DOHH2 (cell line): ENCODE results near the gene STX8.

Source experiments
- CTCF ChIP-seq: fragments of 200-600 bp; sonication (generic); IDR thresholded peaks from one replicate; pipeline ENCODE4 v1.5.1; 2014; ENCODE audit warnings: antibody characterized with exemption, mild to moderate bottlenecking, low read depth, low read length; ENCODE audit not compliant: poor library complexity, severe bottlenecking
- EZH2phosphoT487 ChIP-seq: fragments of 200-600 bp; sonication (generic); IDR thresholded peaks from 2 replicates; pipeline ENCODE4 v1.6.1; 2017; ENCODE audit warnings: borderline replicate concordance, mild to moderate bottlenecking, antibody characterized with exemption, low read length, moderate library complexity, mixed read lengths

- TF ChIP-seq CTCF (no peak), EZH2phosphoT487 (no peak)
Measured at GRCh38 chr17:9329251-9329921, 246.2 kb downstream of the STX8 start.
